Measurements from ENCODE around the gene LAMA2. TPM values are rescaled to one million over a fixed set of nuclear protein-coding genes. Genes with fewer than 3 reads are reported as not detected.

The LAMA2 gene
- total RNA-seq, 1 experiment from 2014 or later, result 9.7 TPM

GRCh38 chr6:129491436-129491835 is 608.5 kb downstream of the LAMA2 start:
- no peak for DNase-seq (ENCODE audit: low spot score)

GRCh38 chr6:129492260-129492659 is 609.3 kb downstream of the LAMA2 start:
- no peak for DNase-seq (ENCODE audit: low spot score)

- DNase-seq (ENCODE audit: low spot score), result no peak
Measured at GRCh38 chr6:129493354-129493902, 610.5 kb downstream of the LAMA2 start.

GRCh38 chr6:129494099-129494498 is 611.2 kb downstream of the LAMA2 start:
- no peak for DNase-seq (ENCODE audit: low spot score)

- no peak for DNase-seq (ENCODE audit: low spot score)
Measured at GRCh38 chr6:129494586-129494985, 611.6 kb downstream of the LAMA2 start.

- no peak for DNase-seq (ENCODE audit: low spot score)
Measured at GRCh38 chr6:129495652-129496051, 612.7 kb downstream of the LAMA2 start.

- no peak for DNase-seq (ENCODE audit: low spot score)
Measured at GRCh38 chr6:129497481-129498441, 614.8 kb downstream of the LAMA2 start.

GRCh38 chr6:129498541-129498940 is 615.6 kb downstream of the LAMA2 start:
- DNase-seq (ENCODE audit: low spot score), result no peak

- DNase-seq (ENCODE audit: low spot score), result peak; percentile 11
Measured at GRCh38 chr6:129498950-129499842, 616.3 kb downstream of the LAMA2 start.

GRCh38 chr6:129499843-129500219 is 616.9 kb downstream of the LAMA2 start:
- no peak for DNase-seq (ENCODE audit: low spot score)

GRCh38 chr6:129500958-129501739 is 618.2 kb downstream of the LAMA2 start:
- DNase-seq (ENCODE audit: low spot score), result peak; percentile 87

- no peak for DNase-seq (ENCODE audit: low spot score)
Measured at GRCh38 chr6:129501740-129502660, 619.1 kb downstream of the LAMA2 start.

- no peak for DNase-seq (ENCODE audit: low spot score)
Measured at GRCh38 chr6:129504456-129504855, 621.5 kb downstream of the LAMA2 start.

GRCh38 chr6:129507059-129507807 is 624.3 kb downstream of the LAMA2 start:
- no peak for DNase-seq (ENCODE audit: low spot score)

- no peak for DNase-seq (ENCODE audit: low spot score)
Measured at GRCh38 chr6:129507846-129508245, 624.9 kb downstream of the LAMA2 start.

- DNase-seq (ENCODE audit: low spot score), result no peak
Measured at GRCh38 chr6:129508477-129509145, 625.7 kb downstream of the LAMA2 start.

GRCh38 chr6:129510950-129511349 is 628.0 kb downstream of the LAMA2 start:
- no peak for DNase-seq (ENCODE audit: low spot score)

- no peak for DNase-seq (ENCODE audit: low spot score)
Measured at GRCh38 chr6:129513471-129513870, 630.5 kb downstream of the LAMA2 start.

- no peak for DNase-seq (ENCODE audit: low spot score)
Measured at GRCh38 chr6:129515004-129515403, 632.1 kb downstream of the LAMA2 start.

Data from H4 (cell line).